H9 (cell line): ENCODE measurements around the gene CCDC12. TPM values are rescaled to one million over a fixed set of nuclear protein-coding genes. Genes with fewer than 3 reads are reported as not detected.

Experiments used
- DNase-seq: peaks from one replicate; pipeline ENCODE4 v3.0.0-alpha.2; 2017
- H2AFZ ChIP-seq: one replicate; pipeline ENCODE4 v1.6.1; 2013; ENCODE audit warnings: mild to moderate bottlenecking, low read length, control low read depth, moderate library complexity
- H2AK5ac ChIP-seq: 2 replicates; pipeline ENCODE4 v1.6.1; 2013; ENCODE audit warnings: low read length, control low read depth, mixed read lengths; ENCODE audit not compliant: insufficient read length
- H2BK120ac ChIP-seq: one replicate; pipeline ENCODE4 v1.6.1; 2013; ENCODE audit warnings: low read depth, mild to moderate bottlenecking, low read length, control low read depth, inconsistent platforms; ENCODE audit not compliant: poor library complexity, severe bottlenecking
- H2BK12ac ChIP-seq: 2 replicates; pipeline ENCODE4 v1.6.1; 2013; ENCODE audit warnings: low read length, control low read depth, mixed read lengths, low read depth; ENCODE audit not compliant: insufficient read length
- H2BK15ac ChIP-seq: 2 replicates; pipeline ENCODE4 v1.6.1; 2013; ENCODE audit warnings: low read depth, low read length, control low read depth
- H2BK20ac ChIP-seq: one replicate; pipeline ENCODE4 v1.6.1; 2013; ENCODE audit warnings: low read depth, mild to moderate bottlenecking, low read length, control low read depth, inconsistent platforms; ENCODE audit not compliant: poor library complexity, severe bottlenecking
- H2BK5ac ChIP-seq: 2 replicates; pipeline ENCODE4 v1.6.1; 2013; ENCODE audit warnings: low read length, control low read depth, mixed read lengths; ENCODE audit not compliant: insufficient read length
- H3K14ac ChIP-seq: 2 replicates; pipeline ENCODE4 v1.6.1; 2013; ENCODE audit warnings: low read length, control low read depth; ENCODE audit not compliant: insufficient read depth
- H3K18ac ChIP-seq: 2 replicates; pipeline ENCODE4 v1.6.1; 2013; ENCODE audit warnings: low read depth, mild to moderate bottlenecking, mixed read lengths, low read length, control low read depth; ENCODE audit not compliant: insufficient read length
- H3K23ac ChIP-seq: 2 replicates; pipeline ENCODE4 v1.6.1; 2013; ENCODE audit warnings: low read length, control low read depth, mixed read lengths, low read depth; ENCODE audit not compliant: insufficient read length
- H3K23me2 ChIP-seq: 2 replicates; pipeline ENCODE4 v1.6.1; 2013; ENCODE audit warnings: low read depth, mild to moderate bottlenecking, mixed read lengths, low read length, control low read depth; ENCODE audit not compliant: insufficient read length, poor library complexity, severe bottlenecking
- H3K27ac ChIP-seq: 2 replicates; pipeline ENCODE4 v1.5.1; 2013; ENCODE audit warnings: low read length, control low read depth, mixed read lengths, low read depth; ENCODE audit not compliant: insufficient read length
- H3K27me3 ChIP-seq: 2 replicates; pipeline ENCODE4 v1.6.1; 2013; ENCODE audit warnings: low read length, control low read depth, inconsistent platforms; ENCODE audit not compliant: insufficient read depth
- H3K4ac ChIP-seq: 2 replicates; pipeline ENCODE4 v1.6.1; 2013; ENCODE audit warnings: low read depth, mild to moderate bottlenecking, control low read depth, inconsistent platforms, low read length, moderate library complexity
- H3K4me1 ChIP-seq: 2 replicates; pipeline ENCODE4 v1.6.1; 2013; ENCODE audit warnings: low read length, control low read depth, inconsistent platforms; ENCODE audit not compliant: insufficient read depth
- H3K4me2 ChIP-seq: 2 replicates; pipeline ENCODE4 v1.6.1; 2013; ENCODE audit warnings: low read length, control low read depth, mixed read lengths; ENCODE audit not compliant: insufficient read length, insufficient read depth
- H3K56ac ChIP-seq: 2 replicates; pipeline ENCODE4 v1.6.1; 2013; ENCODE audit warnings: low read depth, mild to moderate bottlenecking, mixed read lengths, low read length, control low read depth; ENCODE audit not compliant: insufficient read length
- H3K79me1 ChIP-seq: 2 replicates; pipeline ENCODE4 v1.6.1; 2013; ENCODE audit warnings: low read depth, mild to moderate bottlenecking, moderate library complexity, low read length, control low read depth, inconsistent platforms; ENCODE audit not compliant: insufficient read depth, poor library complexity, severe bottlenecking
- H3K79me2 ChIP-seq: 2 replicates; pipeline ENCODE4 v1.6.1; 2013; ENCODE audit warnings: low read length, control low read depth, inconsistent platforms; ENCODE audit not compliant: insufficient read depth
- H3K9ac ChIP-seq: 2 replicates; pipeline ENCODE4 v1.6.1; 2013; ENCODE audit warnings: low read length, control low read depth, mixed read lengths; ENCODE audit not compliant: insufficient read length; ENCODE audit errors: extremely low read depth
- H3K9me3 ChIP-seq: one replicate; pipeline ENCODE4 v1.6.1; 2013; ENCODE audit warnings: low read depth, low read length, inconsistent platforms; ENCODE audit not compliant: control insufficient read depth
- H3T11ph ChIP-seq: one replicate; pipeline ENCODE4 v1.6.1; 2013; ENCODE audit warnings: mild to moderate bottlenecking, low read length, control low read depth, inconsistent platforms
- H4K20me1 ChIP-seq: one replicate; pipeline ENCODE4 v1.6.1; 2013; ENCODE audit not compliant: control insufficient read depth, insufficient read length, insufficient read depth
- H4K5ac ChIP-seq: 2 replicates; pipeline ENCODE4 v1.6.1; 2013; ENCODE audit warnings: low read depth, mild to moderate bottlenecking, mixed read lengths, low read length, control low read depth; ENCODE audit not compliant: insufficient read length
- H4K8ac ChIP-seq: replicated peaks from 2 replicates; pipeline ENCODE4 v1.6.1; 2013; ENCODE audit warnings: low read length, control low read depth, mixed read lengths, low read depth; ENCODE audit not compliant: insufficient read length
- H4K91ac ChIP-seq: 2 replicates; pipeline ENCODE4 v1.6.1; 2013; ENCODE audit warnings: low read depth, mild to moderate bottlenecking, moderate library complexity, mixed read lengths, low read length, control low read depth; ENCODE audit not compliant: insufficient read length
- H3K27ac Mint-ChIP-seq, 3 experiments: 2 replicates in 2 of 3; 3 replicates in 1 of 3; pipeline ENCODE4 v1.8.0; 2020 to 2021; ENCODE audit warnings: mixed read lengths in 3 of 3, mild to moderate bottlenecking in 1 of 3, moderate library complexity in 1 of 3
- H3K27me3 Mint-ChIP-seq: 2 replicates; pipeline ENCODE4 v1.8.0; 2021; ENCODE audit warnings: low read depth, mild to moderate bottlenecking, moderate library complexity, mixed read lengths
- H3K36me3 Mint-ChIP-seq, 3 experiments: 2 replicates in 2 of 3; 3 replicates in 1 of 3; pipeline ENCODE4 v1.8.0; 2020 to 2021; ENCODE audit warnings: low read depth in 3 of 3, mixed read lengths in 3 of 3; ENCODE audit not compliant: insufficient read depth in 1 of 3
- H3K4me1 Mint-ChIP-seq, 2 experiments: 2 replicates each; pipeline ENCODE4 v1.8.0; 2020; ENCODE audit warnings: mixed read lengths in 2 of 2
- H3K4me3 Mint-ChIP-seq, 2 experiments: 2 replicates in 1 of 2; 3 replicates in 1 of 2; pipeline ENCODE4 v1.8.0; 2020 to 2021; ENCODE audit warnings: mild to moderate bottlenecking in 2 of 2, mixed read lengths in 2 of 2, moderate library complexity in 1 of 2
- H3K9me3 Mint-ChIP-seq, 2 experiments: 2 replicates in 1 of 2; 3 replicates in 1 of 2; pipeline ENCODE4 v1.8.0; 2020; ENCODE audit warnings: mild to moderate bottlenecking in 2 of 2, mixed read lengths in 2 of 2, moderate library complexity in 1 of 2
- WGBS: extraction: QIAGEN DNeasy Blood & Tissue Kit; methylation state at CpG from one replicate; pipeline ENCODE4 v1.1.7; 2013; ENCODE audit warnings: missing lambda C conversion rate, low lambda C conversion rate, mixed read lengths; ENCODE audit not compliant: insufficient read length; ENCODE audit errors: extremely low coverage; 5-methylcytosine and 5-hydroxymethylcytosine counted together
- total RNA-seq: library from RNA; stranded (reverse); gene quantifications from 2 replicates; pipeline ENCODE4 v1.2.1, GENCODE V29; 2021
- TF ChIP-seq, protein P1 (sequence below): fragments of 200-600 bp; sonication (generic); conservative IDR thresholded peaks from 3 replicates; pipeline ENCODE4 v1.8.0; 2021; ENCODE audit warnings: antibody characterized with exemption, mild to moderate bottlenecking

CCDC12 gene
- total RNA-seq, 1 experiment from 2014 or later = 54.0 TPM

DNA sequence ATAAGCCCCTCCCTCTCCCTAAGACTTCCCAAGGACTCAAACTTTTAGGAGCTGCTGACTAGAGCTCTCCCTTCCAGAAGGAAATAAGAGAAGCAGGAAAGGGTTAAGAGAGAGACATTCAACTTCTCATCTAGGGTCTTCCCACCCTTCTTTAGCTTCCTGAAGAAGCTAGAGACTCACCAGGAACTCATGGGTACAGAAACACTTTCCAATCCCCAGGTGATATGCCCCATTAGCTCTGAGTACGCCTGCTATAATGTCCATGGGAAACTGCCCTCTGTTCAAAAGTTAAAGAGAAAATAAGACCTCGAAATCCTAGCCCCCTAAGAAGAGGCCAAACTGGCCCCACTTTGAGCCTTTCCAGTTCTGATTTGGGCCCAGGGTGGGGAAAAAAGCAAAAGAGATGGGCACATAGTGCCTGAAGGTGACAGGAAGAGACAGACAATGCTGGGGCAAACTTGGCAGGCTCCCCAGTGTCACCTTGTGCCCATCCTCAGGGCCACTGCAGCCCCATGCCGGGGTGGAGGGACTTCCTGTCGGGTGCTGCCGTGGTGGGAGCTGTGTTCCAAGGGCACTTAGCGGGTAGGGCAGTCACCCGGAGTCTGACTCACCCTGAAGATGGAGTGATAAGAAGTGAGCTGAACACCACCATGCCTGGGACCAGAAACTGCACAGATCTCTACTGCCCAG lies 29.5 kb downstream of the CCDC12 start:
- H3K23me2 ChIP-seq = no peaks in the 10 kb centered on the region
- no peaks in the 10 kb centered on the region for H3K27me3 ChIP-seq
- WGBS = no CpG with 5 or more reads among the region's 7 CpGs
- TF ChIP-seq, protein P1, sequence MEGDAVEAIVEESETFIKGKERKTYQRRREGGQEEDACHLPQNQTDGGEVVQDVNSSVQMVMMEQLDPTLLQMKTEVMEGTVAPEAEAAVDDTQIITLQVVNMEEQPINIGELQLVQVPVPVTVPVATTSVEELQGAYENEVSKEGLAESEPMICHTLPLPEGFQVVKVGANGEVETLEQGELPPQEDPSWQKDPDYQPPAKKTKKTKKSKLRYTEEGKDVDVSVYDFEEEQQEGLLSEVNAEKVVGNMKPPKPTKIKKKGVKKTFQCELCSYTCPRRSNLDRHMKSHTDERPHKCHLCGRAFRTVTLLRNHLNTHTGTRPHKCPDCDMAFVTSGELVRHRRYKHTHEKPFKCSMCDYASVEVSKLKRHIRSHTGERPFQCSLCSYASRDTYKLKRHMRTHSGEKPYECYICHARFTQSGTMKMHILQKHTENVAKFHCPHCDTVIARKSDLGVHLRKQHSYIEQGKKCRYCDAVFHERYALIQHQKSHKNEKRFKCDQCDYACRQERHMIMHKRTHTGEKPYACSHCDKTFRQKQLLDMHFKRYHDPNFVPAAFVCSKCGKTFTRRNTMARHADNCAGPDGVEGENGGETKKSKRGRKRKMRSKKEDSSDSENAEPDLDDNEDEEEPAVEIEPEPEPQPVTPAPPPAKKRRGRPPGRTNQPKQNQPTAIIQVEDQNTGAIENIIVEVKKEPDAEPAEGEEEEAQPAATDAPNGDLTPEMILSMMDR = no peak
- no peak overlapping the region for H3K27ac ChIP-seq
- peaks cover 2% of the 10 kb centered on the region for H4K20me1 ChIP-seq
- H3K14ac ChIP-seq = no peak overlapping the region
- no peak overlapping the region for H3K4me2 ChIP-seq
- Mint-ChIP-seq H3K4me1 (peaks cover 50 to 68% of the 10 kb centered on the region in 2 experiments), H3K4me3 (no peak overlapping the region), H3K27me3 (no peaks in the 10 kb centered on the region), H3K36me3 (peaks cover 6 to 23% (median 17%) of the 10 kb centered on the region in 3 experiments), H3K27ac (peak overlapping the region in 1 of 3 experiments; percentile 53; a peak in 1 of 7 replicates), H3K9me3 (no peaks in the 10 kb centered on the region; a peak in 1 of 5 replicates)
- no peak overlapping the region for H2BK5ac ChIP-seq
- H3K18ac ChIP-seq = no peak overlapping the region
- H3K9me3 ChIP-seq = no peaks in the 10 kb centered on the region
- H2BK15ac ChIP-seq = no peak overlapping the region
- H2AFZ ChIP-seq = no peak overlapping the region
- H3K23ac ChIP-seq = no peak overlapping the region
- DNase-seq = no peak
- peaks cover 13% of the 10 kb centered on the region for H3K79me1 ChIP-seq
- no peak overlapping the region for H3K56ac ChIP-seq
- H2BK20ac ChIP-seq = no peak overlapping the region
- peaks cover 5% of the 10 kb centered on the region; the same call in 1 of the 2 replicates for H3K4me1 ChIP-seq
- no peak overlapping the region for H3K4ac ChIP-seq
- no peak overlapping the region for H4K91ac ChIP-seq
- no peak overlapping the region for H3T11ph ChIP-seq
- H3K9ac ChIP-seq = no peak overlapping the region
- no peak overlapping the region for H4K8ac ChIP-seq
- H4K5ac ChIP-seq = no peak overlapping the region
- peaks cover 27% of the 10 kb centered on the region; the same call in 1 of the 2 replicates for H3K79me2 ChIP-seq
- H2BK120ac ChIP-seq = no peak overlapping the region
- H2BK12ac ChIP-seq = no peak overlapping the region
- H2AK5ac ChIP-seq = no peak overlapping the region
